ENCODE measurements around the gene LDHAL6A.

GRCh38 chr11:18491924-18492323 is 36.3 kb downstream of the LDHAL6A start:
- TF ChIP-seq ZSCAN16 (tag by site-specific recombination; IDR thresholded peaks at IDR 0.05) (no peak), ZBTB49 (tag by site-specific recombination; IDR thresholded peaks at IDR 0.05; ENCODE audit: low read depth) (no peak), ZNF707 (tag by site-specific recombination; IDR thresholded peaks at IDR 0.05) (no peak), ZNF658 (tag by site-specific recombination; IDR thresholded peaks at IDR 0.05) (no peak), ZNF639 (tag by site-specific recombination; IDR thresholded peaks at IDR 0.05) (no peak), CTCF (tag by site-specific recombination; IDR thresholded peaks at IDR 0.05) (no peak), MYNN (tag by site-specific recombination; IDR thresholded peaks at IDR 0.05; ENCODE audit: borderline replicate concordance) (no peak), ZIC2 (tag by site-specific recombination; IDR thresholded peaks at IDR 0.05) (no peak), SP2 (tag by site-specific recombination; IDR thresholded peaks at IDR 0.05) (no peak), ZBTB6 (tag by site-specific recombination; IDR thresholded peaks at IDR 0.05) (no peak)

Measured in HEK293 (cell line).